ENCODE results near the gene ZDHHC19.
A peak's percentile ranks its signal among the peaks of the same experiment; 100 is the strongest.
"Not testable (repeated sequence)": the region's sequence is repeated elsewhere in the genome, so short reads cannot be mapped to it uniquely, and the experiment has no call there.

ZDHHC19 gene

GRCh38 chr3:196178993-196179379 is 32.2 kb downstream of the ZDHHC19 start:
- no peak for DNase-seq (ENCODE audit: low spot score)

GRCh38 chr3:196177967-196178366 is 33.2 kb downstream of the ZDHHC19 start:
- DNase-seq (ENCODE audit: low spot score) = no peak

GRCh38 chr3:196177567-196177966 is 33.6 kb downstream of the ZDHHC19 start:
- no peak for DNase-seq (ENCODE audit: low spot score)

- no peak for DNase-seq (ENCODE audit: low spot score)
Observed at GRCh38 chr3:196175722-196176121, 35.5 kb downstream of the ZDHHC19 start.

GRCh38 chr3:196175116-196175625 is 36.0 kb downstream of the ZDHHC19 start:
- DNase-seq (ENCODE audit: low spot score) = no peak

- DNase-seq (ENCODE audit: low spot score) = no peak
Observed at GRCh38 chr3:196174652-196175051, 36.5 kb downstream of the ZDHHC19 start.

- DNase-seq (ENCODE audit: low spot score) = not testable (repeated sequence)
Observed at GRCh38 chr3:196170296-196170695, 40.9 kb downstream of the ZDHHC19 start.

GRCh38 chr3:196169836-196170240 is 41.4 kb downstream of the ZDHHC19 start:
- DNase-seq (ENCODE audit: low spot score) = no peak

- no peak for DNase-seq (ENCODE audit: low spot score)
Observed at GRCh38 chr3:196168808-196169391, 42.3 kb downstream of the ZDHHC19 start.

- no peak for DNase-seq (ENCODE audit: low spot score)
Observed at GRCh38 chr3:196166741-196167140, 44.5 kb downstream of the ZDHHC19 start.

GRCh38 chr3:196165850-196166249 is 45.4 kb downstream of the ZDHHC19 start:
- DNase-seq (ENCODE audit: low spot score) = no peak

- DNase-seq (ENCODE audit: low spot score) = not testable (repeated sequence)
Observed at GRCh38 chr3:196165006-196165575, 46.1 kb downstream of the ZDHHC19 start.

GRCh38 chr3:196164576-196164975 is 46.6 kb downstream of the ZDHHC19 start:
- DNase-seq (ENCODE audit: low spot score) = no peak

- no peak for DNase-seq (ENCODE audit: low spot score)
Observed at GRCh38 chr3:196163666-196164493, 47.3 kb downstream of the ZDHHC19 start.

GRCh38 chr3:196163212-196163611 is 48.0 kb downstream of the ZDHHC19 start:
- DNase-seq (ENCODE audit: low spot score) = no peak

- no peak for DNase-seq (ENCODE audit: low spot score)
Observed at GRCh38 chr3:196162679-196163078, 48.5 kb downstream of the ZDHHC19 start.

GRCh38 chr3:196159952-196160804 is 51.0 kb downstream of the ZDHHC19 start:
- peak; percentile 45 for DNase-seq (ENCODE audit: low spot score)

- no peak for DNase-seq (ENCODE audit: low spot score)
Observed at GRCh38 chr3:196159526-196159925, 51.7 kb downstream of the ZDHHC19 start.

- DNase-seq (ENCODE audit: low spot score) = no peak
Observed at GRCh38 chr3:196156160-196156559, 55.0 kb downstream of the ZDHHC19 start.

- DNase-seq (ENCODE audit: low spot score) = no peak
Observed at GRCh38 chr3:196150481-196150880, 60.7 kb downstream of the ZDHHC19 start.

- no peak for DNase-seq (ENCODE audit: low spot score)
Observed at GRCh38 chr3:196149831-196150301, 61.3 kb downstream of the ZDHHC19 start.

- DNase-seq (ENCODE audit: low spot score) = no peak
Observed at GRCh38 chr3:196149375-196149774, 61.8 kb downstream of the ZDHHC19 start.
